Astrocyte of the cerebellum (primary cell): Measurements from ENCODE around the gene GSTA1.
"Not testable (repeated sequence)": the region's sequence is repeated elsewhere in the genome, so short reads cannot be mapped to it uniquely, and the experiment has no call there.

Source experiments
- DNase-seq: peaks from one replicate; pipeline ENCODE4 v3.0.0-alpha.2; 2011; ENCODE audit warnings: low read depth
- H3K4me3 ChIP-seq: 2 replicates; pipeline ENCODE4 v1.5.1; 2011; ENCODE audit warnings: mild to moderate bottlenecking, low read depth, low read length, moderate library complexity
- CTCF ChIP-seq: IDR thresholded peaks from 2 replicates; pipeline ENCODE4 v1.5.1; 2012; ENCODE audit warnings: low read length, low read depth, moderate library complexity, mild to moderate bottlenecking; ENCODE audit errors: missing control alignments
- in situ Hi-C: cut with HindIII; loops from 2 replicates; pipeline ENCODE4 v1.10.0; 2017; ENCODE audit warnings: low sequenced_read_pairs

GSTA1 gene

GRCh38 chr6:52790861-52791260, 12.8 kb downstream of the GSTA1 start:
- in situ Hi-C loops: no loop called here
- DNase-seq: no peak
- no peak for TF ChIP-seq CTCF
- no peak overlapping the region for H3K4me3 ChIP-seq

GRCh38 chr6:52789658-52790057, 14.0 kb downstream of the GSTA1 start:
- H3K4me3 ChIP-seq, in situ Hi-C loops, DNase-seq: not testable (repeated sequence)

- in situ Hi-C loops: no loop called here
- H3K4me3 ChIP-seq: no peak overlapping the region
- no peak for TF ChIP-seq CTCF
- DNase-seq: no peak
Measured at GRCh38 chr6:52788478-52788877, 15.1 kb downstream of the GSTA1 start.

GRCh38 chr6:52787917-52788316, 15.7 kb downstream of the GSTA1 start:
- no peak overlapping the region for H3K4me3 ChIP-seq
- no peak for DNase-seq
- in situ Hi-C loops: no loop called here
- no peak for TF ChIP-seq CTCF

- in situ Hi-C loops: no loop called here
- TF ChIP-seq CTCF: no peak
- no peak overlapping the region for H3K4me3 ChIP-seq
- no peak for DNase-seq
Measured at GRCh38 chr6:52786249-52786956, 17.2 kb downstream of the GSTA1 start.

- DNase-seq, in situ Hi-C loops, H3K4me3 ChIP-seq: not testable (repeated sequence)
Measured at GRCh38 chr6:52782696-52783274, 20.8 kb downstream of the GSTA1 start.

GRCh38 chr6:52782209-52782608, 21.4 kb downstream of the GSTA1 start:
- DNase-seq: not testable (repeated sequence)

GRCh38 chr6:52779237-52779636, 24.4 kb downstream of the GSTA1 start:
- in situ Hi-C loops: no loop called here
- TF ChIP-seq CTCF: no peak
- DNase-seq: no peak
- no peak overlapping the region for H3K4me3 ChIP-seq

More at GRCh38 chr6:52782209-52782608, 21.4 kb downstream of the GSTA1 start:
- in situ Hi-C loops, H3K4me3 ChIP-seq: not testable (repeated sequence)

- DNase-seq, in situ Hi-C loops, H3K4me3 ChIP-seq: not testable (repeated sequence)
Measured at GRCh38 chr6:52776711-52777351, 26.8 kb downstream of the GSTA1 start.

GRCh38 chr6:52769399-52769798, 34.2 kb downstream of the GSTA1 start:
- DNase-seq: peak; percentile 11
- H3K4me3 ChIP-seq, in situ Hi-C loops: not testable (repeated sequence)

- H3K4me3 ChIP-seq, DNase-seq, in situ Hi-C loops: not testable (repeated sequence)
Measured at GRCh38 chr6:52767658-52768057, 36.0 kb downstream of the GSTA1 start.
